HepG2 (cell line): ENCODE results near the gene VAV2. TPM values are rescaled to one million over a fixed set of nuclear protein-coding genes. Genes with fewer than 3 reads are reported as not detected.

Experiments used
- ATAC-seq: fragments of 200-7000 bp; cut with Tn5 transposase; 3 replicates; pipeline ENCODE4 v1.9.1; 2020; ENCODE audit warnings: mild to moderate bottlenecking, moderate library complexity
- BruUV-seq: library from RNA; stranded (reverse); fragments of 400-500 nt; replicated peaks from 2 replicates; lab custom pipeline; 2021; lab: Mats Ljungman, UMichigan
- CTCF ChIA-PET: fragments of 300-600 bp; formaldehyde crosslinking; extraction: SDS; loops from one replicate; lab custom pipeline; 2021; ENCODE audit warnings: low total read pairs, inconsistent platforms, low intra/inter-chr PET ratio; lab: Yijun Ruan, JAX
- POLR2A ChIA-PET: fragments of 350-600 bp; sonication (Branson Sonifier 250); formaldehyde crosslinking; loops from one replicate; lab custom pipeline; 2020; ENCODE audit warnings: antibody characterized with exemption, inconsistent platforms; lab: Yijun Ruan, JAX
- DNase-seq: peaks from one replicate; pipeline ENCODE4 v3.0.0-alpha.2; 2015; ENCODE audit warnings: low spot score
- FAIRE-seq: peaks from 3 replicates; lab custom pipeline; 2011; peaks lifted over from hg19 to GRCh38; lab: Jason Lieb, UNC
- H2AFZ ChIP-seq: one replicate; pipeline ENCODE4 v1.6.1; 2011; ENCODE audit warnings: low read length, inconsistent platforms
- H3K27ac ChIP-seq: fragments of 300-600 bp; 3 replicates; pipeline ENCODE4 v1.8.0; 2011; ENCODE audit warnings: mixed run types, mild to moderate bottlenecking, mixed read lengths, low read length, inconsistent platforms; ENCODE audit not compliant: insufficient read depth; ENCODE audit errors: extremely low read length
- H3K27me3 ChIP-seq, 2 experiments: fragments of 200-600 bp in 1 of 2; 2 replicates in 1 of 2; 3 replicates in 1 of 2; pipeline versions ENCODE4 v1.6.0 to v1.8.0; 2011; ENCODE audit warnings: low read length in 2 of 2, mild to moderate bottlenecking in 2 of 2, moderate library complexity in 2 of 2, inconsistent platforms in 1 of 2; ENCODE audit not compliant: insufficient read depth in 2 of 2, control insufficient read depth in 1 of 2
- H3K36me3 ChIP-seq, 2 experiments: fragments of 200-600 bp in 1 of 2; replicated peaks in 1 of 2; 2 replicates in 1 of 2; 3 replicates in 1 of 2; pipeline versions ENCODE4 v1.5.1 to v1.8.0; 2011; ENCODE audit warnings: low read length in 2 of 2, inconsistent platforms in 1 of 2; ENCODE audit not compliant: insufficient read depth in 2 of 2, control insufficient read depth in 1 of 2
- H3K4me1 ChIP-seq: 2 replicates; pipeline ENCODE4 v1.5.1; 2012; ENCODE audit warnings: low read length, inconsistent platforms; ENCODE audit not compliant: insufficient read depth
- H3K4me2 ChIP-seq: 2 replicates; pipeline ENCODE4 v1.6.0; 2011; ENCODE audit warnings: low read depth, low read length, inconsistent platforms
- H3K4me3 ChIP-seq, 3 experiments: fragments of 200-600 bp in 1 of 3; sonication (generic), shearing (Covaris generic) in 1 of 3; replicated peaks in 1 of 3; 2 replicates each; pipeline ENCODE4 v1.5.1; 2011 to 2016; ENCODE audit warnings: low read length in 3 of 3, inconsistent platforms in 2 of 3, low read depth in 2 of 3, mild to moderate bottlenecking in 2 of 3, control low read depth in 1 of 3, mixed read lengths in 1 of 3; ENCODE audit not compliant: insufficient read depth in 1 of 3
- H3K79me2 ChIP-seq: one replicate; pipeline ENCODE4 v1.6.1; 2011; ENCODE audit warnings: low read length, inconsistent platforms; ENCODE audit not compliant: insufficient read depth
- H3K9ac ChIP-seq: 2 replicates; pipeline ENCODE4 v1.6.0; 2011; ENCODE audit warnings: mild to moderate bottlenecking, low read depth, low read length, inconsistent platforms; ENCODE audit not compliant: insufficient read depth
- H3K9me3 ChIP-seq: 2 replicates; pipeline ENCODE4 v1.5.1; 2012; ENCODE audit warnings: mild to moderate bottlenecking, low read length
- H4K20me1 ChIP-seq: 2 replicates; pipeline ENCODE4 v1.6.0; 2011; ENCODE audit warnings: inconsistent platforms, mild to moderate bottlenecking, low read length, moderate library complexity; ENCODE audit not compliant: insufficient read depth
- AGO2 ChIP-seq: fragments of 200-400 bp; formaldehyde crosslinking; optimal IDR thresholded peaks from 2 replicates; pipeline ENCODE3; 2017; ENCODE audit warnings: mild to moderate bottlenecking, low read depth, low read length, moderate library complexity
- MIER2 ChIP-seq: IDR thresholded peaks from 2 replicates; pipeline ENCODE4 v1.6.1; 2016; ENCODE audit warnings: missing biosample characterization, missing genetic modification reagents
- MYC ChIP-seq: sonication (generic); formaldehyde crosslinking; IDR thresholded peaks from 2 replicates; pipeline ENCODE4 v1.9.0; 2021; ENCODE audit warnings: missing genetic modification reagents, borderline replicate concordance
- MYPOP ChIP-seq: sonication (generic); formaldehyde crosslinking; IDR thresholded peaks from 2 replicates; pipeline ENCODE4 v1.8.1; 2023; ENCODE audit warnings: mild to moderate bottlenecking, moderate library complexity, missing genetic modification reagents
- NFIC ChIP-seq: IDR thresholded peaks from 2 replicates; pipeline ENCODE4 v1.6.1; 2012; ENCODE audit warnings: mild to moderate bottlenecking, low read length, inconsistent platforms
- NR1H2 ChIP-seq: sonication (generic); formaldehyde crosslinking; IDR thresholded peaks from 2 replicates; pipeline ENCODE4 v1.8.1; 2022; ENCODE audit warnings: low read depth, missing genetic modification reagents, borderline replicate concordance
- POLR2A ChIP-seq, 2 experiments: IDR thresholded peaks; 2 replicates each; pipeline ENCODE4 v1.6.1; 2011; ENCODE audit warnings: low read depth in 2 of 2, low read length in 2 of 2, mild to moderate bottlenecking in 1 of 2, moderate library complexity in 1 of 2; ENCODE audit not compliant: insufficient read depth in 1 of 2
- RFX3 ChIP-seq: IDR thresholded peaks from 2 replicates; pipeline ENCODE4 v1.6.1; 2016; ENCODE audit warnings: missing biosample characterization, missing genetic modification reagents
- SALL1 ChIP-seq: sonication (generic); formaldehyde crosslinking; IDR thresholded peaks from 2 replicates; pipeline ENCODE4 v1.8.0; 2022; ENCODE audit warnings: mild to moderate bottlenecking, missing genetic modification reagents
- YY1 ChIP-seq: IDR thresholded peaks from 2 replicates; pipeline ENCODE4 v1.6.1; 2011; ENCODE audit warnings: low read length, low read depth, moderate library complexity, mild to moderate bottlenecking; ENCODE audit not compliant: insufficient read depth, insufficient replicate concordance
- ZNF709 ChIP-seq: sonication (generic); formaldehyde crosslinking; IDR thresholded peaks from 2 replicates; pipeline ENCODE4 v1.5.0; 2020; ENCODE audit warnings: mild to moderate bottlenecking, missing genetic modification reagents
- ZSCAN21 ChIP-seq: sonication (generic); formaldehyde crosslinking; IDR thresholded peaks from 2 replicates; pipeline ENCODE4 v1.8.0; 2022; ENCODE audit warnings: mild to moderate bottlenecking, missing genetic modification reagents, moderate library complexity, borderline replicate concordance
- WGBS: methylation state at CpG from one replicate; pipeline ENCODE4 v1.1.6; 2017; ENCODE audit warnings: low lambda C conversion rate; 5-methylcytosine and 5-hydroxymethylcytosine counted together
- in situ Hi-C: cut with HindIII; loops from 2 replicates; pipeline ENCODE4 v1.10.0; 2017; ENCODE audit warnings: low pct_unique_long_range_greater_than_20kb; ENCODE audit not compliant: extremely low pct_ligation_motif_present
- intact Hi-C: fragments of 100-400 bp; cut with micrococcal nuclease; formaldehyde crosslinking; loops from one replicate; pipeline ENCODE4 v1.10.0; 2022; ENCODE audit not compliant: unreplicated experiment
- polyA plus RNA-seq, 8 experiments: library from polyadenylated mRNA; depleted of rRNA in 3 of 8; stranded (reverse) in 7 of 8; unstranded in 1 of 8; fragments of >200 nt; fragmentation: Illumina TruSeq in 4 of 8; extraction: Trizol in 4 of 8; gene quantifications; 2 replicates each; pipeline versions ENCODE4 v1.2.1 to v1.2.3, GENCODE V29; 2011 to 2016; ENCODE audit warnings: low read depth in 4 of 8, missing spikeins in 1 of 8, mixed read lengths in 1 of 8; ENCODE audit not compliant: insufficient read depth in 1 of 8
- total RNA-seq, 5 experiments: library from RNA; depleted of rRNA; stranded (reverse); fragments of >200 nt; fragmentation: Illumina TruSeq; extraction: Trizol; gene quantifications; 2 replicates each; pipeline ENCODE4 v1.2.3, GENCODE V29; 2016; ENCODE audit warnings: low read depth in 1 of 5
- TF ChIP-seq, protein P1 (sequence below): sonication (generic); formaldehyde crosslinking; IDR thresholded peaks from 2 replicates; pipeline ENCODE4 v1.5.0; 2020; ENCODE audit warnings: mild to moderate bottlenecking, missing genetic modification reagents, borderline replicate concordance
- TF ChIP-seq, protein P2 (sequence below): sonication (generic); formaldehyde crosslinking; IDR thresholded peaks from 2 replicates; pipeline ENCODE4 v1.9.0; 2021; ENCODE audit warnings: missing genetic modification reagents, borderline replicate concordance

VAV2 gene
- total and polyA plus RNA-seq, 2 of the 13 experiments (the other 11 are each of a cell fraction or from before 2014, with no cell fraction given), result 22.5 to 22.9 TPM

DNA sequence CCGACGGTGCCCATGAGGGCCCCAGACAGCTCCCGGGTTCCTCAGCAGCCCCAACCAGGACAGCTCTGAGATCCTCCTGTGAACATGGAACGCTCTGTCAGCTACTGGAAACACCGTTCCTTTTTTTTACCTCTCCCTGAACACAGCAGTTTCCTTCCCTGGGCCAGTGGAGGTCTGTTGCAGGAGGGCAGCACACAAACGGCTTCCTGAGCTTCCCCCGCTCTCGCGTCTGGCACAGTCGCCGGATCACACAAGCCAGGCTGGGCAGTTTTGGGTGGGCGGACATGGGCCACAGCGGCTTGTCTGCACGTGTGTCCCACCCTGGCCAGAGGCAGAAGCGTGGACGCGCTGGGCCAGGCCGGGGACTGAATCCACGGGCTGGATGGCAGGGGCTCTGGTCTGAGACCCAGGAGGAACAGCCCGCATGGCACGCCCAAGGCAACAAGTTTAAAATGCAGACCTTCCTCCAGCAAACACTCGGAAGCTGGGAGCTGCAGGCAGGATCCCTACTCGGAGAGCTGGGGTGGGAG is 147.2 kb downstream of the VAV2 start:
- 0 out of 2 replicates have a peak, but pooled peaks have one; percentile 1 for TF ChIP-seq SALL1 (CRISPR knock-in tag)
- TF ChIP-seq MIER2 (CRISPR knock-in tag), result no peak
- no peak for TF ChIP-seq RFX3 (CRISPR knock-in tag)
- TF ChIP-seq MYC (CRISPR knock-in tag), result no peak
- TF ChIP-seq NR1H2, result no peak
- no peak for TF ChIP-seq MYPOP (CRISPR knock-in tag)
- peak; percentile 46 for TF ChIP-seq AGO2
- no peak for TF ChIP-seq YY1
- 0 out of 4 replicates have a peak, but pooled peaks of 1 of the 2 experiments have one; percentile 29 for TF ChIP-seq POLR2A (IDR thresholded peaks at IDR 0.05; ENCODE audit: insufficient read depth in 1 of 2, low read depth in 2 of 2, low read length in 2 of 2)
- no peak for TF ChIP-seq ZSCAN21
- TF ChIP-seq, protein P1, sequence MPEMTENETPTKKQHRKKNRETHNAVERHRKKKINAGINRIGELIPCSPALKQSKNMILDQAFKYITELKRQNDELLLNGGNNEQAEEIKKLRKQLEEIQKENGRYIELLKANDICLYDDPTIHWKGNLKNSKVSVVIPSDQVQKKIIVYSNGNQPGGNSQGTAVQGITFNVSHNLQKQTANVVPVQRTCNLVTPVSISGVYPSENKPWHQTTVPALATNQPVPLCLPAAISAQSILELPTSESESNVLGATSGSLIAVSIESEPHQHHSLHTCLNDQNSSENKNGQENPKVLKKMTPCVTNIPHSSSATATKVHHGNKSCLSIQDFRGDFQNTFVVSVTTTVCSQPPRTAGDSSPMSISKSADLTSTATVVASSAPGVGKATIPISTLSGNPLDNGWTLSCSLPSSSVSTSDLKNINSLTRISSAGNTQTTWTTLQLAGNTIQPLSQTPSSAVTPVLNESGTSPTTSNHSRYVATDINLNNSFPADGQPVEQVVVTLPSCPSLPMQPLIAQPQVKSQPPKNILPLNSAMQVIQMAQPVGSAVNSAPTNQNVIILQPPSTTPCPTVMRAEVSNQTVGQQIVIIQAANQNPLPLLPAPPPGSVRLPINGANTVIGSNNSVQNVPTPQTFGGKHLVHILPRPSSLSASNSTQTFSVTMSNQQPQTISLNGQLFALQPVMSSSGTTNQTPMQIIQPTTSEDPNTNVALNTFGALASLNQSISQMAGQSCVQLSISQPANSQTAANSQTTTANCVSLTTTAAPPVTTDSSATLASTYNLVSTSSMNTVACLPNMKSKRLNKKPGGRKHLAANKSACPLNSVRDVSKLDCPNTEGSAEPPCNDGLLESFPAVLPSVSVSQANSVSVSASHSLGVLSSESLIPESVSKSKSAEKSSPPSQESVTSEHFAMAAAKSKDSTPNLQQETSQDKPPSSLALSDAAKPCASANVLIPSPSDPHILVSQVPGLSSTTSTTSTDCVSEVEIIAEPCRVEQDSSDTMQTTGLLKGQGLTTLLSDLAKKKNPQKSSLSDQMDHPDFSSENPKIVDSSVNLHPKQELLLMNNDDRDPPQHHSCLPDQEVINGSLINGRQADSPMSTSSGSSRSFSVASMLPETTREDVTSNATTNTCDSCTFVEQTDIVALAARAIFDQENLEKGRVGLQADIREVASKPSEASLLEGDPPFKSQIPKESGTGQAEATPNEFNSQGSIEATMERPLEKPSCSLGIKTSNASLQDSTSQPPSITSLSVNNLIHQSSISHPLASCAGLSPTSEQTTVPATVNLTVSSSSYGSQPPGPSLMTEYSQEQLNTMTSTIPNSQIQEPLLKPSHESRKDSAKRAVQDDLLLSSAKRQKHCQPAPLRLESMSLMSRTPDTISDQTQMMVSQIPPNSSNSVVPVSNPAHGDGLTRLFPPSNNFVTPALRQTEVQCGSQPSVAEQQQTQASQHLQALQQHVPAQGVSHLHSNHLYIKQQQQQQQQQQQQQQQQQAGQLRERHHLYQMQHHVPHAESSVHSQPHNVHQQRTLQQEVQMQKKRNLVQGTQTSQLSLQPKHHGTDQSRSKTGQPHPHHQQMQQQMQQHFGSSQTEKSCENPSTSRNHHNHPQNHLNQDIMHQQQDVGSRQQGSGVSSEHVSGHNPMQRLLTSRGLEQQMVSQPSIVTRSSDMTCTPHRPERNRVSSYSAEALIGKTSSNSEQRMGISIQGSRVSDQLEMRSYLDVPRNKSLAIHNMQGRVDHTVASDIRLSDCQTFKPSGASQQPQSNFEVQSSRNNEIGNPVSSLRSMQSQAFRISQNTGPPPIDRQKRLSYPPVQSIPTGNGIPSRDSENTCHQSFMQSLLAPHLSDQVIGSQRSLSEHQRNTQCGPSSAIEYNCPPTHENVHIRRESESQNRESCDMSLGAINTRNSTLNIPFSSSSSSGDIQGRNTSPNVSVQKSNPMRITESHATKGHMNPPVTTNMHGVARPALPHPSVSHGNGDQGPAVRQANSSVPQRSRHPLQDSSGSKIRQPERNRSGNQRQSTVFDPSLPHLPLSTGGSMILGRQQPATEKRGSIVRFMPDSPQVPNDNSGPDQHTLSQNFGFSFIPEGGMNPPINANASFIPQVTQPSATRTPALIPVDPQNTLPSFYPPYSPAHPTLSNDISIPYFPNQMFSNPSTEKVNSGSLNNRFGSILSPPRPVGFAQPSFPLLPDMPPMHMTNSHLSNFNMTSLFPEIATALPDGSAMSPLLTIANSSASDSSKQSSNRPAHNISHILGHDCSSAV (CRISPR knock-in tag), result no peak
- TF ChIP-seq ZNF709 (CRISPR knock-in tag), result no peak
- TF ChIP-seq NFIC, result no peak
- TF ChIP-seq, protein P2, sequence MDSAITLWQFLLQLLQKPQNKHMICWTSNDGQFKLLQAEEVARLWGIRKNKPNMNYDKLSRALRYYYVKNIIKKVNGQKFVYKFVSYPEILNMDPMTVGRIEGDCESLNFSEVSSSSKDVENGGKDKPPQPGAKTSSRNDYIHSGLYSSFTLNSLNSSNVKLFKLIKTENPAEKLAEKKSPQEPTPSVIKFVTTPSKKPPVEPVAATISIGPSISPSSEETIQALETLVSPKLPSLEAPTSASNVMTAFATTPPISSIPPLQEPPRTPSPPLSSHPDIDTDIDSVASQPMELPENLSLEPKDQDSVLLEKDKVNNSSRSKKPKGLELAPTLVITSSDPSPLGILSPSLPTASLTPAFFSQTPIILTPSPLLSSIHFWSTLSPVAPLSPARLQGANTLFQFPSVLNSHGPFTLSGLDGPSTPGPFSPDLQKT (CRISPR knock-in tag), result no peak
- Histone ChIP-seq H4K20me1 (peaks cover 33% of the 10 kb centered on the region; the same call in 1 of the 2 replicates), H3K4me1 (peaks cover 12% of the 10 kb centered on the region), H3K4me3 (no peak overlapping the region), H3K27me3 (no peaks in the 10 kb centered on the region), H2AFZ (no peak overlapping the region), H3K36me3 (peaks cover 9 to 12% of the 10 kb centered on the region in 2 experiments; a peak in 4 of 5 replicates), H3K9me3 (no peaks in the 10 kb centered on the region), H3K79me2 (peaks cover 3% of the 10 kb centered on the region), H3K9ac (no peak overlapping the region), H3K4me2 (no peak overlapping the region), H3K27ac (no peak overlapping the region)
- intact Hi-C loops, result no loop called here
- no peak for FAIRE-seq
- DNase-seq, result no peak
- no TSS peak for BruUV-seq
- no peak for ATAC-seq
- POLR2A ChIA-PET, result interaction anchor here (0.8 kb wide), 1 partner anchor 73 kb away, joined by 3 read pairs; no protein-coding TSS in a partner anchor
- in situ Hi-C loops, result no loop called here
- WGBS, result 96% methylated on average over 16 of the region's 23 CpGs
- CTCF ChIA-PET, result no interaction called here
